CD4-positive, alpha-beta T cell (primary cell): Measurements from ENCODE around the gene POLG2. TPM values are rescaled to one million over a fixed set of nuclear protein-coding genes. Genes with fewer than 3 reads are reported as not detected.

Experiments used
- ATAC-seq: fragments of 200-7000 bp; cut with Tn5 transposase; one replicate; pipeline ENCODE4 v1.10.0; 2022; ENCODE audit warnings: mild to moderate bottlenecking; ENCODE audit not compliant: poor library complexity
- CTCF ChIA-PET: fragments of 350-600 bp; sonication (Branson Sonifier 250); formaldehyde crosslinking; loops from one replicate; lab custom pipeline; 2021; ENCODE audit warnings: antibody characterized with exemption, inconsistent platforms; lab: Charles Lee
- POLR2A ChIA-PET: fragments of 350-600 bp; sonication (Branson Sonifier 250); formaldehyde crosslinking; loops from one replicate; lab custom pipeline; 2021; ENCODE audit warnings: antibody characterized with exemption, inconsistent platforms; lab: Charles Lee
- DNase-seq, 14 experiments: peaks; one replicate each; pipeline ENCODE4 v3.0.0-alpha.2; 2013 to 2020; ENCODE audit warnings: mixed read lengths in 2 of 14
- H3K27ac ChIP-seq, 2 donors: one replicate each; pipeline versions ENCODE4 v1.5.1 to v1.7.0; 2013; ENCODE audit warnings: low read length in 2 of 2, low read depth in 1 of 2, mild to moderate bottlenecking in 1 of 2
- H3K27me3 ChIP-seq, 2 experiments: 1 replicate in 1 of 2; 2 replicates in 1 of 2; pipeline versions ENCODE4 v1.6.1 to v1.7.0; 2013; ENCODE audit warnings: low read length in 2 of 2, control low read depth in 1 of 2, mild to moderate bottlenecking in 1 of 2, moderate library complexity in 1 of 2; ENCODE audit not compliant: insufficient read depth in 2 of 2, control insufficient read depth in 1 of 2
- H3K36me3 ChIP-seq: one replicate; pipeline ENCODE4 v1.6.1; 2013; ENCODE audit warnings: low read length, control low read depth; ENCODE audit not compliant: insufficient read depth
- H3K4me1 ChIP-seq: one replicate; pipeline ENCODE4 v1.6.1; 2013; ENCODE audit warnings: low read length, control low read depth; ENCODE audit not compliant: insufficient read depth
- H3K4me3 ChIP-seq: one replicate; pipeline ENCODE4 v1.5.1; 2013; ENCODE audit warnings: mild to moderate bottlenecking, low read length, moderate library complexity
- H3K9me3 ChIP-seq, 2 experiments: 1 replicate in 1 of 2; 2 replicates in 1 of 2; pipeline versions ENCODE4 v1.6.1 to v1.7.0; 2013; ENCODE audit warnings: low read length in 2 of 2, mild to moderate bottlenecking in 2 of 2, control low read depth in 1 of 2, moderate library complexity in 1 of 2; ENCODE audit not compliant: control insufficient read depth in 1 of 2, insufficient read depth in 1 of 2
- H3K27ac Mint-ChIP-seq: one replicate; pipeline ENCODE4 v1.8.0; 2020; ENCODE audit warnings: mixed read lengths
- H3K27me3 Mint-ChIP-seq: one replicate; pipeline ENCODE4 v1.8.0; 2021; ENCODE audit warnings: mixed read lengths
- H3K36me3 Mint-ChIP-seq: one replicate; pipeline ENCODE4 v1.8.0; 2021; ENCODE audit warnings: low read depth, mixed read lengths
- H3K4me1 Mint-ChIP-seq: one replicate; pipeline ENCODE4 v1.8.0; 2021; ENCODE audit warnings: low read depth, mixed read lengths
- H3K4me3 Mint-ChIP-seq: one replicate; pipeline ENCODE4 v1.8.0; 2020; ENCODE audit warnings: mild to moderate bottlenecking, mixed read lengths
- H3K9me3 Mint-ChIP-seq: one replicate; pipeline ENCODE4 v1.8.0; 2020; ENCODE audit warnings: mixed read lengths
- intact Hi-C, 2 experiments: fragments of 100-400 bp; cut with DNase I in 1 of 2; cut with micrococcal nuclease in 1 of 2; formaldehyde crosslinking; loops; one replicate each; pipeline versions ENCODE4 v1.15.1 to v1.9.0; 2023 to 2025; cut with DNase I, micrococcal nuclease
- total RNA-seq, 174 experiments: library from RNA in 2 of 174; stranded (reverse) in 2 of 174; gene quantifications; one replicate each; pipeline ENCODE4 v1.2.3 and lab custom pipeline; 2021 to 2026
- TF ChIP-seq, protein P1 (sequence below): fragments of 200-600 bp; IDR thresholded peaks from one replicate; pipeline ENCODE4 v1.8.0; 2022; ENCODE audit warnings: antibody characterized with exemption, mild to moderate bottlenecking

Gene POLG2
- total RNA-seq, 2 experiments from 2014 or later = 32.8 to 34.1 TPM

DNA sequence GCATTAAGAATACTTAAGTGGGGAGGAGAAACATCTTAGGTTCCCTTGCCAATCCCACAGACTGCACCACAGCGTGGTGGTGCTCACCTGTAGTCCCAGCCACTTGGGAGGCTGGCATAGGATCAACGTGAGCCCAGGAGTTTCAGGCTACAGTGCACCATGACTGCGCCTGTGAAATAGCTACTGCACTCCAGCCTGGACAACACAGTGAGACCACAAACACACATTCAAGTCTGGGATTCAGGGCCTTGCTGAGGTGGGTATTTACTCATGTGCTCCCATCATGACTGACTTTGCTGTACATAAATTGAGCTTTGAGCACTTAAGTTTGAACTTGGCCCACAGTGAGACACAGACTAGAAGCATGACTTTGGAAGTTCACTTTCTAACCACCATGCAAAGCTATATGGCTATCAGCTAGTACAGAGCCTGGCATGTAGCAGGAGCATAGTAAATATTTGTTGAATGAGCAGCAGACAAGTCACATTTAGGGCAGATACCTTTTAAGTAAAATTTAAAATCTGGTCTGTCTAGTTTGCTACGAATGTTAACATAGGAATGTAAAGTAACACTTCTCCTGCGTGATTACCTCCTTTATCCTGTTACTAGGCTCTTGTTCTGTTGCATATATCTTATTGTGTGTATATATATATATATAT, 43.4 kb upstream of the POLG2 start:
- TF ChIP-seq, protein P1, sequence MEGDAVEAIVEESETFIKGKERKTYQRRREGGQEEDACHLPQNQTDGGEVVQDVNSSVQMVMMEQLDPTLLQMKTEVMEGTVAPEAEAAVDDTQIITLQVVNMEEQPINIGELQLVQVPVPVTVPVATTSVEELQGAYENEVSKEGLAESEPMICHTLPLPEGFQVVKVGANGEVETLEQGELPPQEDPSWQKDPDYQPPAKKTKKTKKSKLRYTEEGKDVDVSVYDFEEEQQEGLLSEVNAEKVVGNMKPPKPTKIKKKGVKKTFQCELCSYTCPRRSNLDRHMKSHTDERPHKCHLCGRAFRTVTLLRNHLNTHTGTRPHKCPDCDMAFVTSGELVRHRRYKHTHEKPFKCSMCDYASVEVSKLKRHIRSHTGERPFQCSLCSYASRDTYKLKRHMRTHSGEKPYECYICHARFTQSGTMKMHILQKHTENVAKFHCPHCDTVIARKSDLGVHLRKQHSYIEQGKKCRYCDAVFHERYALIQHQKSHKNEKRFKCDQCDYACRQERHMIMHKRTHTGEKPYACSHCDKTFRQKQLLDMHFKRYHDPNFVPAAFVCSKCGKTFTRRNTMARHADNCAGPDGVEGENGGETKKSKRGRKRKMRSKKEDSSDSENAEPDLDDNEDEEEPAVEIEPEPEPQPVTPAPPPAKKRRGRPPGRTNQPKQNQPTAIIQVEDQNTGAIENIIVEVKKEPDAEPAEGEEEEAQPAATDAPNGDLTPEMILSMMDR = no peak
- Mint-ChIP-seq H3K4me1 (no peaks in the 10 kb centered on the region), H3K27me3 (no peaks in the 10 kb centered on the region), H3K27ac (peak overlapping the region; percentile 44), H3K4me3 (no peak overlapping the region), H3K9me3 (no peaks in the 10 kb centered on the region), H3K36me3 (peaks cover 75% of the 10 kb centered on the region)
- Histone ChIP-seq H3K36me3 (peaks cover 47% of the 10 kb centered on the region), H3K4me1 (no peaks in the 10 kb centered on the region), H3K4me3 (no peak overlapping the region), H3K27me3 (no peaks in the 10 kb centered on the region), H3K27ac (no peak overlapping the region), H3K9me3 (no peaks in the 10 kb centered on the region)
- DNase-seq (no peak), ATAC-seq (no peak)
- ChIA-PET POLR2A (interaction anchor here (0.6 to 1.0 kb wide), 2 partner anchors 7 to 34 kb away, joined by 4 read pairs; partner anchors contain the start of genes CEP95 and DDX5), CTCF (no interaction called here)
- intact Hi-C loops = no loop called here

DNA sequence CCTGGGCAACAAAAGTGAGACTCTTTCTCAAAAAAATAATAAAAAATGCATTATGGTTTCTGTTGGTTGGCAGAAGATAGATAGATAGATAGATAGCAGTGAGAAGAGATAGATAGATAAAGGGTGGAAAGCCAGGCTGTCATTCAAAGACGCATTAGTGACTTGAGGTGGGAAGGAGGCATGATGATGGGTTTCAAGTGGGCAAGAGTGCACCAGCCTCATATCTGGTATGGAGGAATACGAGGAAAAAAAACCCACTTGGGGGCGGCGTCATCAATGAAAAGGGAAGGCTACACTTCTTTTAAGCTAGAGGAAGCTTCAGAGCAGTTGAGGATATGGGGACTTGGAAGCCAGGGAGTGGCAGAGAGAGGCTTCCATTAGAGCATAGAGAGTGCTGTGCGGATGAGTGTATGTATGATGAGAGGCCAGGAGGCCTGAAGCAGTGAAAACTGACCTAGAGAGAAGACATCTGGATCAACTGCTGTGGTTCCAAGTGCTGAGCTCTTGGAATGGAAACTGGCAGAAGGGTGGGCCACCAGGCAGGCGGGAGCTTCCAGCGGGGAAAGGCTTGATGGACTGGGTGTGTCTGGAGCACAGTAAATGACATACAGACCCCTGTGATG, 41.8 kb upstream of the POLG2 start:
- H3K36me3 ChIP-seq = peaks cover 54% of the 10 kb centered on the region
- CTCF ChIA-PET = no interaction called here
- no peak overlapping the region for H3K27ac ChIP-seq
- no peaks in the 10 kb centered on the region for H3K4me1 ChIP-seq
- no peaks in the 10 kb centered on the region for H3K9me3 Mint-ChIP-seq
- no peaks in the 10 kb centered on the region for H3K27me3 ChIP-seq
- H3K4me3 ChIP-seq = no peak overlapping the region
- peak overlapping the region; percentile 38 for H3K27ac Mint-ChIP-seq
- ATAC-seq (no peak), DNase-seq (no peak)
- H3K36me3 Mint-ChIP-seq = peaks cover 77% of the 10 kb centered on the region
- H3K27me3 Mint-ChIP-seq = no peaks in the 10 kb centered on the region
- POLR2A ChIA-PET = interaction anchor here (1.0 to 2.2 kb wide), 4 partner anchors 32 to 38 kb away, joined by 3 to 5 read pairs (median 4); partner anchors contain the start of genes CEP95 and DDX5
- H3K4me3 Mint-ChIP-seq = no peak overlapping the region
- no peaks in the 10 kb centered on the region for H3K9me3 ChIP-seq
- TF ChIP-seq, protein P1 = no peak
- intact Hi-C loops = loop anchor here in 1 of 2 experiments (10.0 kb wide), 2 partner anchors 106 to 196 kb away; no protein-coding TSS in a partner anchor
- no peaks in the 10 kb centered on the region for H3K4me1 Mint-ChIP-seq

DNA sequence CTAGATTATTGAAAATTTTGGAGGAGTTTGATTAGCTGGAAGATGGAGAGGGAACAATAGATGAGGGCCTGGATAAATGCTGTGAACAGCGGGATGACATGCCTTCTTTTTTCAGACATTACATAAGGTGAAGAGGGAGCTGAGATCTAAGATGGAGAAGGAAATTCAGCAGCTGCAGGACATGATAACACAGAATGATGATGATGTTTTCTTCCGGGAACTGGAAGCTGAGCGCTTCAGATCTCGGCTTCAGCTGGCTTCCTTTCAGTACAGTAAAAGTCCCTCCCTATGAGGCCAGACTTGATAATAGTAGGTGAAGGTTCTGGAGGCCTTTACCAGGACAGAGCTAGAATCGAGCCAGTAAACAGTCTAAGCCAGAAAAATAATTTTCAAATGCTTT, 40.6 kb upstream of the POLG2 start:
- intact Hi-C loops = loop anchor here in 1 of 2 experiments (10.0 kb wide), 2 partner anchors 107 to 197 kb away; no protein-coding TSS in a partner anchor
- H3K27ac Mint-ChIP-seq = peak overlapping the region; percentile 38

More for the DNA sequence above, 40.6 kb upstream of the POLG2 start:
- H3K27me3 Mint-ChIP-seq = no peaks in the 10 kb centered on the region
- no peak for ATAC-seq
- no peaks in the 10 kb centered on the region for H3K27me3 ChIP-seq
- no peak overlapping the region for H3K27ac ChIP-seq
- H3K36me3 Mint-ChIP-seq = peaks cover 80% of the 10 kb centered on the region
- no peaks in the 10 kb centered on the region for H3K9me3 ChIP-seq
- TF ChIP-seq, protein P1 = no peak
- H3K4me1 ChIP-seq = no peaks in the 10 kb centered on the region
- no peak overlapping the region for H3K4me3 ChIP-seq
- ChIA-PET CTCF (no interaction called here), POLR2A (interaction anchor here (1.7 to 2.2 kb wide), 2 partner anchors 31 to 32 kb away, joined by 4 to 5 read pairs; partner anchors contain the start of genes CEP95 and DDX5)
- H3K36me3 ChIP-seq = peaks cover 64% of the 10 kb centered on the region
- no peak for DNase-seq
- no peaks in the 10 kb centered on the region for H3K9me3 Mint-ChIP-seq
- H3K4me3 Mint-ChIP-seq = no peak overlapping the region
- no peaks in the 10 kb centered on the region for H3K4me1 Mint-ChIP-seq
